Right lung (tissue), 5 donors: Measurements from ENCODE around the gene AKIRIN1. TPM values are rescaled to one million over a fixed set of nuclear protein-coding genes. Genes with fewer than 3 reads are reported as not detected.
"Not testable (repeated sequence)": the region's sequence is repeated elsewhere in the genome, so short reads cannot be mapped to it uniquely, and the experiment has no call there.

Experiments
- DNase-seq, 2 donors: peaks; one replicate each; pipeline ENCODE4 v3.0.0-alpha.2; 2013
- polyA plus RNA-seq, 5 donors: library from polyadenylated mRNA; unstranded; fragments of 120-200 nt; gene quantifications; one replicate each; pipeline versions ENCODE4 v1.2.1 to v1.2.3, GENCODE V29; 2013; ENCODE audit warnings: inconsistent platforms in 1 of 5, low replicate concordance in 1 of 5; ENCODE audit not compliant: insufficient read length in 5 of 5, insufficient read depth in 1 of 5

The AKIRIN1 gene
- polyA plus RNA-seq, 5 donors: 52.7 to 74.5 (median 65.5) TPM

DNA sequence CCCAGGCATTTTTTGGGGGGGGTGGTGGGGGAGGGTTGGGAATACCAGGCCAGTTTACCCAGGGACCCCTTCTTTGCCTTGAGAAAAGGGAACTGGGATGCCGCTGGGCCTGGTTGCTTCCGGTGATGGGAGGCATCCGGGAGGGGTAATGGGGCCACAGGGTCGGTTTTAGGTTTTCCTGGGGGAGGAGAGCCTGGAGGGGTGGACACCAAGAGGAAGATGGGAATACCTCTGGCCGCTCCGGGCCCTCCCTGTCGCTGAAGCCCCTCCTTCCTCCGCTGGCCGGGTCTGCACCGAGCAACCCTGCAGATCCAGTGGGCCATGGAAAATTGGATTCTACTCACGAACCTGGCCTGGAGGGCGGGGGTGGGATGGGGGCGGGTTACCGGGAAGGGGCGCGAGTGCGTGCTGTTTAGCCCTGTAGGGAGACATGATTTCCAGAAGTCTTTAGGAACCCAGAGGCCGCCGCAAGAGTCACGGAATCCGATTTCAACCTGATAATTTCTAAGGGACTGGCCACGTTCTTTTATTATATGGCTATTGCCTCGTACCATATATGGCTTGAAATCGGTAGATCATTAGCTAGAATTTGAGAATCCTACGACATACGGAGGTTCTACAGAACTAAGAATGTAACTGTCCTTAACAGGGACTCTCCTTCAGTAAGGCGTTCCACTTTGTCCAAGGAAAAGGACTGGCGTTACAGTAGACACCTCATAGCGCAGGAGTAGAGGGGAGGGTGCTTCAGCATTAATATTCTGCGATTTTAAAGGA lies 749 bp downstream of the AKIRIN1 start:
- DNase-seq: peak; percentile 34 to 35

DNA sequence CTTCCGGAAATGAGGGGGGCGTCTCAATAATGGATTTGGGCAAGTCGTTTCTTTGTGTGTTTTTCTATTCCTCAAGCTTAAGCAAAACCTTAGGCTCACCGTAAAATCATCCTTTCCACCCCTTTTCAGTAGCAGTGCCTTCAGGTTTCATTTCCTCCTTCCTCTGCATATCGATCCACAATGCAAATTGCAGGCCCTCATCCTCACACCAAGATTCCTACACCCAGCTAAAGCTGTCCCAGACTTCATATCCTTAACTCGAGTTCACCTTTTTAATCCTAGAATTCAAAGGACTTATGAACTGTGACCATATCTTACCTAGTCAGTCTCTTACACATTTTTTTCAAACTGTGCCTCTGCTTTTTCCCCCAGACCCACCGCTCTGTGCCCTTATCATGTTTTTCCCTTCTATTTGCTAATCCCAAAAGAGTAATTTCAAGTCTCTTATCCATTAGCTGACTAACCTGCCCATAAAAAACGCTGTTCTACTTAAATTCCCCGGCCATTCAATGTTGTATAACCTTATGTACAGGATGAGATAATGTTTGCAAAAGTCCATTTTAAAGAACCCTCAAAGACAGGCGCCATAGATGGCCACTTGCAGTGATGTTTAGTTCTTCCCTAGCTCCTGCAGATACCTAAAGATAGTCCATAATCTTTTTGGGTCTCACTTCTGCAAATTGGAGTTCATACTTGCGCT lies 1.5 kb downstream of the AKIRIN1 start:
- DNase-seq: no peak

DNA sequence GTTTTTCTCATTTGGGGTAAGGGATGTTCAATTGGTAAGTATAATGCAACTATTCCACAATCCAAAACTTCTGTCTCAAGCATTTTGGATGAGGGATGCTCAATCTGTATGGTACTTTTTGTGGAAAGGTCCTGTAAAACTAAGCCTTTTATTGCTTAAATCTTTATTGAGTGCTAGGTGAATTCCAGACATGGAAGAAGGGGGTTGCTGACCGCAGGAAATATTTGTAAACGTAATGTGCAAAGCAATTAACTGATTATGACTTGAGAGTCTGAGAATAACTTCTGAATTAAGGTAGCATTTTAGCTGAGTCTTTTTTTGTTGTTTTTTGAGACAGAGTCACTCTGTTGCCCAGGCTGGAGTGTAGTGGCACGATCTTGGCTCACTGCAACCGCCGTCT lies 3.1 kb downstream of the AKIRIN1 start:
- no peak for DNase-seq

DNA sequence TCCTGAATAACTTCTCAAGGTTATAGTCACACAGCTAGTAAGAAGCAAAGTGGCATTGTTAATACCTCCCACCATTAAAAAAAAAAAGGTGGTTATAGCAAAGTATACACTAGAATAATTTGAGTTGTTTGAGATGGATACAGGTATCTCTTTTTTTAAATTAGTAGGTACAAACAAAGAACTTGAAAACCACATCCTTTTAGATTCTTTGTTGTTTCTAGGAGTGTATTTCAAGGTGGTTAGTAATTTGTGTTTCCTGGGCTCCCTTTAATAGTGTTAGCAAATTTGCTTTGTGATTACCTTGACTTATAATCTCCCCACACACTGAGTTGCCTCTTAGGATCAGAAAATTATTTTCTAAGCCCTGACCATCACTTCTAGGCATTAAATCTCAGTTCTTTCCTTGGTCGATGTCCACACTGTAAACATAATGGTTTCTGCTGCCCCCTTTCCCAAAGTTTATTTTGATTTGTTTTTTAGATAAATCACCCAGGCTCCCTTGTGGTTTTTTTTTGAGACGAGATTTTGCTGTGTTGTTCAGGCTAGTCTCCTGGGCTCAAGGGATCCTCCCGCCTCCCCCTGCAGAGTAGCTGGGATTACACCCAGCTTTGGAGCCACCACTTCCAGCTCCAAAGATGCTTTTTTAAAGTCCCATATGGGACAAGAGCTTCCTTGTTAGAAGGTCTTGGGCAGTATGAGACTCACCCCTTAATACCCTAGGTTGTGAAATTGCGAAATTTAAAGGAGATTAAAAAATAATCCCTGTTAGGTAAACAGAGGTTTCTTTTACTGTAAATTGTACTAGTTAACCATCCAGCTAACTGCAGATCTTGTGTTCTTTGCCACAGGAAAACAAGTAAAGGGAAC lies 6.2 kb downstream of the AKIRIN1 start:
- DNase-seq: no peak

DNA sequence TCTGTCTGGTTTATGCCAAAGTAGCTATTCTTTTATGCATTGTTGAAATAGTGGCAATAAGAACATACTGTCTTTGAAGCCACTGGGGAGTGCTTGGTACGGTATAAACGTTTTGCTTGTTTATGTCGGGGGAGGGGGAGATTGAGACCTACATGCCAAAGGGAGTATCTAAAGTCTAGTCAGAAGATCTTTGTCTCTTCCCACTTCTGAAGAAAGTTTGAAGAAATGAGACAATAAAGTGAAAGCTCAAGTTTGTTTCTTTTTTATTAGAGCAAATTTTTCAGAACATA lies 6.8 kb downstream of the AKIRIN1 start:
- no peak for DNase-seq

DNA sequence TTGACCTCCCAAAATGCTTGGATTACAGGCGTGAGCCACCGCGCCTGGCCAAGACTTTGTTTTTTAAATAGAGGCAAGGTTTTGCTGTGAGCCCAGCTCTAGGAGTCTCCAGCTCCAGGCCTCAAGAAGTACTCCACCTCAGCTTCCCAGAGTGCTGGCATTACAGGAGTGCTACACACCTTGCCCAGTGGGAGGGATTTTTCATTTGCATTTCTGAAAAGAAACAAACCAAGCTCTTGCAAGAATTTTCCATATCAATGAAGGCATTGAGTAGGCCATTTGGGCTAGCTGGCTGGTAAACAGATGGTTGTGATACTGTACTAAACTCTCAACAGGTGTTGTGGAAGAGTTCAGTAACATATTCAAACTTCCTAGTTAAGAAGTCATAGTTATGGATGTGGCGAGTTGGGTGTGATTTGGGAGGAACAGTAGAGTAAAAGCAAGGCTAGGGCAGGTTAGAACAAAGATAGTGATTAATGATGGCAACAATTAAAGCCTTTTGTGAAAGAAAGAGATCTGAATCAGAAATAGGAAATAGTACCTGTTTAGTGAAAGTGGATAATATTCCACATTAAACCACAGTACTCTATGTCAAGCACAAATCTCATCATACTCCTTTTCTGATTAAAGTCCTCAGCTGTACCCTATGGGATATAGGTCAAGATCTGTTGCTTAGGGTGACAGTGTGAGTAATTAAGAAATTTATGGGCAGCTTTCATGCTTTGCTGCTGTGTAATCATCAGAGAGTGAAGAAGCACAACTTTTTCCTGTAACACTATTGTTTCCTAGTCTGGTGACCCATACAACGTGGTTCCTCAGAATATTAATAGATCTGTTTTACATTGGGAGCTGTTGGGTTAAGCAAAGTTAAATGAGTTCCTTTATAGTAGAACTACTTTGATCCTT lies 10.7 kb downstream of the AKIRIN1 start:
- DNase-seq: no peak

DNA sequence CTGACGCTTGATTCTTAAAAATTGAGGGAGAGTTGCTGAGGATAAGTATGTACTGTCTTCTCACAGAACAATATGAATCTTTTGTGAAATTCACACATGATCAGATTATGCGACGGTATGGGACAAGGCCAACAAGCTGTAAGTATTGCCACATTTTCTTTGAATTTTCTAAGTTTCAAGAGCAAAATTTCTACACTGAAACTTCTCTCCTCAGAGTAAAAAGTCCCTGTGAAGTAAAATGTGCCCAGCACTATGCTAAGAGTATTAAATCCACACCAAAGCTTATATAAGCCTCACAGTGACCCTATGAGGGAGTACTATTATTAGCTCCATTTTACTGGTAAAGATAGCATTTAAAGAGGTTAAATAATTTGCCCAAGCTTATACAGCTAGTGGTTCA lies 12.2 kb downstream of the AKIRIN1 start:
- no peak for DNase-seq

DNA sequence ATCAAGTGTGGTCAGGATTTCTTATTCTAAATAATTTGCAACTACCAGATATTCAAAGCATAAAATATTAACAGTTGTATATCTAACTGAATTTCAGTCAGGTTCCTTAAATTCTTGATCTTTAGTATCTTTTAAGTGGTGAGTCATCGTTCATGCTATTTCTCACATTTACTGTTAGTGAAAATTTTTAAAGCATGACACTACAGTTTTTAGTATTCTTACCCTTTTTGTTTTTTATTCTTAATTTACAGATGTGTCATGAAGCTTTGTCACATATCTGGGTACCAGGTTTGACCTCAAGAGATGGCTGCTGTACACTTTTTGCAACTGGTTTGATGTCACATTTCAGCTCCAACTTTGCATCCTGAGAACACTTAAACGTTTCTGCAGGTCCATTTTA lies 12.7 kb downstream of the AKIRIN1 start:
- DNase-seq: no peak

DNA sequence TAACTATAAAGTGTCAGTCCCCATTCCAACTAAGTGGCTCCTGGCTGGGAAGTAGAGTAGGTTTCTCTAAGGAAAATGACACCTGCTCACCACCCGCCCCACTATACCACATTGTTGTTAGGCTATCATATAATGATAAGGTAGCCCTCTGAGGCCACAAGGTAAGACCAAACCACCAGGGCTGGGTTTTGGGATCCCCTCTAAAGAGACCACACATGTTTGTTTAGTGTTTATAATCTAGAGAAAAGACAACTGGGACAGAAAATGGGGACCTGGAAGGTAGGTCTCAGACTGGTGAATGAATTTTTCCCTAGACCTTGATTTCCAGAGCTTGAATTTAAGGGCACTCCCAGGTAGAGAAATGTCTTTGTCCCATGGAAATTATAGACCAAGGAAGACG lies 15.2 kb downstream of the AKIRIN1 start:
- DNase-seq: no peak

DNA sequence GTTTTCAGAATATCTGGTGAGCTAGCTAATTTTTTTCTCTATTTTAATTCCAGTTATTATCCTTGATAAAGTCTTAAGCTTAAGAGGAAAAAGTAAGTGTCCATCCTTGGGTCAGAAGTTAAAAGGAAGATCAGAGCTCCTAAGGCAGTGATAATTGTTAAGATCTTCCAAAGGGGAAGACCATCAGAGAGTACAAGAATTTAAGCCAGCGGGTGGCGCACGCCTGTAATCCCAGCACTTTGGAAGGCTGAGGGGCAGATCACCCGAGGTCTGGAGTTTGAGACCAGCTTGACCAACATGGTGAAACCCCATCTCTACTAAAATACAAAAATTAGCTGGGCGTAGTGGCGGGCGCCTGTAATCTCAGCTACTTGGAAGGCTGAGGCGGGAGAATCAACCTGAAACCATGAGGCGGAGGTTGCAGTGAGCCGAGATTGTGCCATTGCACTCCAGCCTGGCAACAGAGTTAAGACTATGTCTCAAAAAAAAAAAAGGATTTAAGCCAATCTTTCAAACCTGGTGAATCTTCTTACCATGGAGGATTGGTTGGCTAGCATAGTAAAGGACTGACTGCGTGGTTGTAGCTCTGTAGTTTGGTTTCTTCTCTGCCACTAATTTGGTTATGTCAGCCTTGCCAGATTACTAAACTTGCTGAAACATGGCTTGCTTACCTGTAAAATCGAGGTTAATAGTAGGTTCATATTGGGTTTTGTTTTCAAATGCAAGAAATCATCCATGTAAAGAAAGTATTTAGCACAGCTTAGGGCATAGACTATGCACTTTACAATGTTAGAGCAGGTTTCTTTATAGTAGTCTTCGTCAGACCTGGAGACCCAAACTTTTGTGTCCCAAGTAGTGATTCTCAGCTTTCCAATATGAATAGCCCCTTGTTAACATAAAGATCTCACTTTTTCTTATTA lies 15.9 kb downstream of the AKIRIN1 start:
- no peak for DNase-seq

DNA sequence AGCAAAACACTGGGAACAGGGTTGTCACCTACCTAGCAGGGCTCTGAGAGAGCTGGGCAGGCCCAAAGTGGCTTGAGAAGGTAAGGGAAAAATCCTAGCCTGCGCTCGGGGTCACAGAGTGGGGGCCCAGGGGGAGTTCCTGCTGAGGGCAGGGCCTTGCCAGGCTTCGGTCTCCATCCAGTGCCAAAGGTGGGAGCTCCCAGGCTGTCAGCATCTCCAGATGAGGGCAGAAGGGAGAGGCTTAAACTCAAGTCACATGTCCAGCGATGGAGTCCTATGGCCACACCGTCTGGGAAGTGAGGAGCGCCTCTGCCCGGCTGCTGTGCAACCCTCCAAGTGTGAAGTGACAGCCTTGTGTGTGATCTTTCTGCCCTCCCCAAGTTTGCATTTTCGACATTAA lies 23.9 kb downstream of the AKIRIN1 start:
- not testable (repeated sequence) for DNase-seq

DNA sequence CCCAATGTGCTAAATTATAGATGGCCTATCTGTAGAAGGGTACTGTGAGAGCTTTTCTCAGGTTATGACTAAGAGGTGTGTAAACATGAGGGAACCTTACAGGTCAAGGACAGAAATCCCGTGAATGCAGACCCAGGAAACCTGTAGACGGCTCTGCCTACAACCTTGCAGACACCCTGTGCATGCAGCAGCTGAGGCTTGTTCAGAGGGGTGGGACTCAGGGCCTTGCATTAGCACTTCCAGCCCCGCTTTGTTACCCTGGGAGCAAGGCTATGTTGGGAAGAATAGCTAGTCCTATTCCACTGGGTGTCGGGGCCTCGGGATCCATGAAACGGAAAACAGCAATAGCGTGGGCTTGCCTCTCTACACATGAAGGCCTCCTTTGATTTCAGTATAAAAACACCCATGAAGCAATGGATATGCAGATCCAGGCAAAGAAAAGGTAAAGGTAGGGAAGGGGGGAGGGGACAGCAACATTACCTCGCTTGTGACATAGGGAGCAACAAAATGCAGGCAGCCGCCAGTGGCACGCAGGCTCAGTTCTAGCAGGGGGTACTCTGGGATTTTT lies 25.6 kb downstream of the AKIRIN1 start:
- DNase-seq: no peak

DNA sequence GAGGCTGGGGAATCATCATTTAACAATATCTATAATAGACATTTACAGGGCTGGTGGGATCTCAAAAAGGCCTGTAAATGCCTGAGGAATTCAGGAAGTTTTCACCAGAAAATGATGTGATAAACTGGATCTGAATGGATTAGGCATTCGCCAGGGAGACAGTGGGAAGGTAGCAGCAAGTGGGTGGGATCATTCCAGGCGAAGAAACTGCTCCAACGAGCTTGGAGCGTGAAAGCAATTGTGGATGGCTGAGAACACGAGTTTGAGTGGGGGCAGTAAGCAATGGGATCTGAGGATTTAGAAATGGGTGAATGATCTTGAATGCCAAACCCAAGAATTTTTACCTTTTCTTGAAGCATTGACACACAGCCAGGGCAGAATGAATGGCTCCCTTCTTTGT lies 26.2 kb downstream of the AKIRIN1 start:
- DNase-seq: no peak

DNA sequence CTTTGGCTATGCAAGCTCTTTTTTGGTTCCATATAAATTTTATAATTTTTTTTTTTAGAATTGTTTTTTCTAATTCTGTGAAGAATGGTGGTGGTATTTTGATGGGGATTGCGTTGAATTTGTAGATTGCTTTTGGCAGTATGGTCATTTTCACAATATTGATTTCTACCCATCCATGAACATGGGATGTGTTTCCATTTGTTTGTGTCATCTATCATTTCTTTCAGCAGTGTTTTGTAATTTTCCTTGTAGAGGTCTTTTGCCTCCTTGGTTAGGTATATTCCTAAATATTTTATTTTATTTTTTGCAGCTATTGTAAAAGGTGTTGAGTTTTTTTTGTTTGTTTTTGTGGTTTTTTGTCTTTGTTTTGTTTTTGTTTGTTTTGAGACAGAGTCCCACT lies 29.4 kb downstream of the AKIRIN1 start:
- not testable (repeated sequence) for DNase-seq

DNA sequence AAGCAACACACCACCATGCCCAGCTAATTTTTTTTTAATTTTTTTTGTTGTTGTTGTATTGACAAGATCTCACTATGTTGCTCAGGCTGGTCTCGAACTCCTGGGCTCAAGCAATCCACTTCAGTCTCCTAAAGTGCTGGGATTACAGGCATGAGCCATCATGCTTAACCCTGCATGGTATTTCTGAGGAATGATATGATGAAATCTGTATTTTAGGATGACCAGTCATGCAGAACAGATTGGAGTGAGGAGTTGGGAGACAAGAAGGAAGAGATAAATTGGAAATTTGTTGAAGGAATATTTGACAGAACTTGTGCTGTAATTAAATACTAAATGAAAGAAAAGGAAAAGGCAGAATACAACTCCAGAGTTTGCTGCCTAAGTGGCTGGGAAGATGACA lies 30.4 kb downstream of the AKIRIN1 start:
- no peak for DNase-seq

DNA sequence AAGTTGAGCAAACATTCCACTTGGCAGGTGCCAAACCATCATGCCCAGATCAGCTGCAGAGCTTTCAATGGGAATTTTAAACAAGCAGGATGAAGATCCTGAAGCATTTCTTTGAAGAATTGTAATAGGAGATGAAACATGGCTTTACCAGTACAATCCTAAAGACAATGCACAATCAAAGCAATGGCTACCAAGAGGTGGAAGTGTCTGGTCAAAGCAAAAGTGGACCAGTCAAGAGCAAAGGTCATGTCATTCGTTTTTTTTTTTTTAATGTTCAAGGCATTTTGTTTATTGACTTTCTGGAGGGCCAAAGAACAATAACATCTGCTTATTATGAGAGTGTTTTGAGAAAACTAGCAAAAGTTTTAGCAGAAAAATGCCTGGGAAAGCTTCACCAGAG lies 32.1 kb downstream of the AKIRIN1 start:
- DNase-seq: no peak

DNA sequence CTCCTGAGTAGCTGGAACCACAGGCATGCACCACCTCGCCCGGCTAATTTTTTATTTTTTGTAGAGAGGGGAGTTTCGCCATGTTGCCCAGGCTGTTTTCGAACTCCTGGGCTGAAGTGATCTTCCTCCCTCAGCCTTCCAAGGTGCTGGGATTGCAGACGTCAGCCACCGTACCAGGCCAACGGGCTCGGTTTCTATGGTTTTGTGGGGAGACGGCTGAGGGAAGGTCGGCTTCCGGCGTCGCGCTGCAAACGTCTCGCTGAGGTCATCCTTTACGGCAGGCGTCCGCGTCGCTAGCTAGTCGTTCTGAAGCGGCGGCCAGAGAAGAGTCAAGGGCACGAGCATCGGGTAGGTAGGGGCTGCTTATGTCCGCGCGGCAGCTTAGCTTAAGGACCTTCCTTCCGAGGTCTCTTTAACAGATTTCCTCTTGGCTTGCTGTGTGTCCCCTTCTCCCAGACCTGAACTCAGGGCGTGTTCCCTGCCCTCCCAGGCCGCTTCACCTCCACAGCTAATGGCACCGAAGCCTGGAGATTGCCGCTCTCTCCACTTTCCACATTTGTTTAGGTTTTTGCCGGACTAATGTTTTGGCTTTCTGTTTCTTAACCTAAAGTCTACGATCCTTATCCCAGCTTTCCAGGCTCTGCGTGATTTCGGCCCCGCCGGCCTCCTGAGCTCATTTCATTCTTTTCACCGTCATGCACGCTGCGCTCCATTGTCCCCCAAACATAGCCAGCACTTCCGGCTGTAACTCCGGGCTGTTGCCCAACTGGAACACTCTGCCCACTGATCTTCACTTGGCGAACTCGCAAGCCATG lies 35.2 kb downstream of the AKIRIN1 start, which contains the start of gene NDUFS5:
NDUFS5 (plus strand) TSS at position 300 of the 815 bp plus-strand sequence. CDS start 2,375 bp downstream, outside the sequence.
- peak; percentile 87 to 91 for DNase-seq

DNA sequence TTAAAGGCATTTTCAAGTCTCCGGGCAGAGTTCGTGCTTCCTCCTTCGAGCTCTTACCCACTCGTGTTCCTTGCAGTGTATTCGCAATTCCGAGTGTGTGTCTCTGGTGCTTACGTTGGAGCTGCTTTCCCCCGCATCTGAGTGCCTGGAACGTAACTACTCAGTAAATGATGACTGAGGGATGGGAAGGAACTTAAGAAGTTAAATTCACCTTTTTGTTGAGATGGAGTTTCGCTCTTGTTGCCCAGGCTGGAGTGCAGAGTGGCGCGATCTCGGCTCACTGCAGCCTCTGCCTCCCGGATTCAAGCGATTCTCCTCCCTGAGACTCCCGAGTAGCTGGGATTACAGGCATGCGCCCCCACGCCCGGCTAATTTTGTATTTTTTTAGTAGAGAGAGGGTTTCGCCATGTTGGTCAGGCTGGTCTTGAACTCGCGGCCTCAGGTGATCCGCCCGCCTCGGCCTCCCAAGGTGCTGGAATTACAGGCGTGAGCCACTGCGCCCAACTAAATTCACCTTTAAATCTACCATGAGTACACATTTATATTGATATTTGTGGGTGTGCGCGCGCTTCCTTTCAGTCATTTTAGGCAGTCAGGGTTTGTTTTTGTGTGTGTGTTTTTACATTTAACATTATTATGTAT lies 35.9 kb downstream of the AKIRIN1 start:
- no peak for DNase-seq
